ENCODE data around the gene SRGAP2B. TPM values are rescaled to one million over a fixed set of nuclear protein-coding genes. Genes with fewer than 3 reads are reported as not detected.
"Not testable (repeated sequence)": the region's sequence is repeated elsewhere in the genome, so short reads cannot be mapped to it uniquely, and the experiment has no call there.

SRGAP2B gene
- total and polyA plus RNA-seq, 2 donors from 2014 or later, result 9.3 to 38.4 TPM

- H3K9me3 ChIP-seq (ENCODE audit: control insufficient read depth in 2 of 3, insufficient read depth in 1 of 3, low read length in 3 of 3); H3K4me3 ChIP-seq (ENCODE audit: low read length in 3 of 3); DNase-seq; H3K4me1 ChIP-seq (ENCODE audit: control insufficient read depth in 2 of 3, insufficient read depth in 2 of 3, low read depth in 1 of 3, low read length in 3 of 3); H3K36me3 ChIP-seq (ENCODE audit: control insufficient read depth in 2 of 3, insufficient read depth in 3 of 3, low read length in 3 of 3); FAIRE-seq; H3K27me3 ChIP-seq (ENCODE audit: control insufficient read depth, insufficient read depth, low read length); intact Hi-C loops (cut with DNase I); H3K9ac ChIP-seq (ENCODE audit: low read length in 3 of 3); H3K27ac ChIP-seq (ENCODE audit: low read depth in 2 of 2, low read length in 2 of 2): not testable (repeated sequence)
These were observed 128.6 kb downstream of the SRGAP2B start for GRCh38 chr1:144966488-144966887.

- H3K4me1 ChIP-seq (ENCODE audit: control insufficient read depth in 2 of 3, insufficient read depth in 2 of 3, low read depth in 1 of 3, low read length in 3 of 3); H3K27me3 ChIP-seq (ENCODE audit: control insufficient read depth, insufficient read depth, low read length); H3K9me3 ChIP-seq (ENCODE audit: control insufficient read depth in 2 of 3, insufficient read depth in 1 of 3, low read length in 3 of 3); FAIRE-seq; H3K4me3 ChIP-seq (ENCODE audit: low read length in 3 of 3); H3K36me3 ChIP-seq (ENCODE audit: control insufficient read depth in 2 of 3, insufficient read depth in 3 of 3, low read length in 3 of 3); H3K9ac ChIP-seq (ENCODE audit: low read length in 3 of 3); intact Hi-C loops (cut with DNase I); H3K27ac ChIP-seq (ENCODE audit: low read depth in 2 of 2, low read length in 2 of 2): not testable (repeated sequence)
- peak in 1 of 5 donors; percentile 9 for DNase-seq
These were observed 130.4 kb downstream of the SRGAP2B start for GRCh38 chr1:144964765-144965164.

GRCh38 chr1:144964186-144964585 is 130.9 kb downstream of the SRGAP2B start:
- not testable (repeated sequence) for H3K27ac ChIP-seq (ENCODE audit: low read depth in 2 of 2, low read length in 2 of 2); H3K4me3 ChIP-seq (ENCODE audit: low read length in 3 of 3); FAIRE-seq

GRCh38 chr1:144963571-144963970 is 131.6 kb downstream of the SRGAP2B start:
- H3K4me1 ChIP-seq (ENCODE audit: control insufficient read depth in 2 of 3, insufficient read depth in 2 of 3, low read depth in 1 of 3, low read length in 3 of 3); intact Hi-C loops (cut with DNase I); H3K27me3 ChIP-seq (ENCODE audit: control insufficient read depth, insufficient read depth, low read length); H3K4me3 ChIP-seq (ENCODE audit: low read length in 3 of 3); FAIRE-seq; H3K9me3 ChIP-seq (ENCODE audit: control insufficient read depth in 2 of 3, insufficient read depth in 1 of 3, low read length in 3 of 3); H3K27ac ChIP-seq (ENCODE audit: low read depth in 2 of 2, low read length in 2 of 2); H3K36me3 ChIP-seq (ENCODE audit: control insufficient read depth in 2 of 3, insufficient read depth in 3 of 3, low read length in 3 of 3); DNase-seq; H3K9ac ChIP-seq (ENCODE audit: low read length in 3 of 3): not testable (repeated sequence)

More at GRCh38 chr1:144964186-144964585, 130.9 kb downstream of the SRGAP2B start:
- H3K36me3 ChIP-seq (ENCODE audit: control insufficient read depth in 2 of 3, insufficient read depth in 3 of 3, low read length in 3 of 3); H3K4me1 ChIP-seq (ENCODE audit: control insufficient read depth in 2 of 3, insufficient read depth in 2 of 3, low read depth in 1 of 3, low read length in 3 of 3); intact Hi-C loops (cut with DNase I); H3K9me3 ChIP-seq (ENCODE audit: control insufficient read depth in 2 of 3, insufficient read depth in 1 of 3, low read length in 3 of 3); DNase-seq; H3K9ac ChIP-seq (ENCODE audit: low read length in 3 of 3); H3K27me3 ChIP-seq (ENCODE audit: control insufficient read depth, insufficient read depth, low read length): not testable (repeated sequence)

GRCh38 chr1:144961604-144962583 is 133.2 kb downstream of the SRGAP2B start:
- H3K9me3 ChIP-seq (ENCODE audit: control insufficient read depth in 2 of 3, insufficient read depth in 1 of 3, low read length in 3 of 3); H3K4me3 ChIP-seq (ENCODE audit: low read length in 3 of 3); intact Hi-C loops (cut with DNase I); H3K4me1 ChIP-seq (ENCODE audit: control insufficient read depth in 2 of 3, insufficient read depth in 2 of 3, low read depth in 1 of 3, low read length in 3 of 3); H3K36me3 ChIP-seq (ENCODE audit: control insufficient read depth in 2 of 3, insufficient read depth in 3 of 3, low read length in 3 of 3); H3K27ac ChIP-seq (ENCODE audit: low read depth in 2 of 2, low read length in 2 of 2); H3K9ac ChIP-seq (ENCODE audit: low read length in 3 of 3); FAIRE-seq; DNase-seq; H3K27me3 ChIP-seq (ENCODE audit: control insufficient read depth, insufficient read depth, low read length): not testable (repeated sequence)

- not testable (repeated sequence) for H3K27me3 ChIP-seq (ENCODE audit: control insufficient read depth, insufficient read depth, low read length); FAIRE-seq
These were observed 134.1 kb downstream of the SRGAP2B start for GRCh38 chr1:144960929-144961488.

GRCh38 chr1:144948390-144948789 is 146.7 kb downstream of the SRGAP2B start:
- intact Hi-C loops (cut with DNase I); H3K27me3 ChIP-seq (ENCODE audit: control insufficient read depth, insufficient read depth, low read length); H3K4me1 ChIP-seq (ENCODE audit: control insufficient read depth in 2 of 3, insufficient read depth in 2 of 3, low read depth in 1 of 3, low read length in 3 of 3); H3K9ac ChIP-seq (ENCODE audit: low read length in 3 of 3); H3K4me3 ChIP-seq (ENCODE audit: low read length in 3 of 3); H3K27ac ChIP-seq (ENCODE audit: low read depth in 2 of 2, low read length in 2 of 2); FAIRE-seq; H3K9me3 ChIP-seq (ENCODE audit: control insufficient read depth in 2 of 3, insufficient read depth in 1 of 3, low read length in 3 of 3); H3K36me3 ChIP-seq (ENCODE audit: control insufficient read depth in 2 of 3, insufficient read depth in 3 of 3, low read length in 3 of 3); DNase-seq: not testable (repeated sequence)

More at GRCh38 chr1:144960929-144961488, 134.1 kb downstream of the SRGAP2B start:
- H3K27ac ChIP-seq (ENCODE audit: low read depth in 2 of 2, low read length in 2 of 2); H3K9me3 ChIP-seq (ENCODE audit: control insufficient read depth in 2 of 3, insufficient read depth in 1 of 3, low read length in 3 of 3); H3K4me1 ChIP-seq (ENCODE audit: control insufficient read depth in 2 of 3, insufficient read depth in 2 of 3, low read depth in 1 of 3, low read length in 3 of 3); H3K4me3 ChIP-seq (ENCODE audit: low read length in 3 of 3); H3K9ac ChIP-seq (ENCODE audit: low read length in 3 of 3); DNase-seq; H3K36me3 ChIP-seq (ENCODE audit: control insufficient read depth in 2 of 3, insufficient read depth in 3 of 3, low read length in 3 of 3); intact Hi-C loops (cut with DNase I): not testable (repeated sequence)

- H3K27me3 ChIP-seq (ENCODE audit: control insufficient read depth, insufficient read depth, low read length); H3K36me3 ChIP-seq (ENCODE audit: control insufficient read depth in 2 of 3, insufficient read depth in 3 of 3, low read length in 3 of 3); H3K9me3 ChIP-seq (ENCODE audit: control insufficient read depth in 2 of 3, insufficient read depth in 1 of 3, low read length in 3 of 3); FAIRE-seq; H3K9ac ChIP-seq (ENCODE audit: low read length in 3 of 3); H3K4me3 ChIP-seq (ENCODE audit: low read length in 3 of 3); intact Hi-C loops (cut with DNase I); H3K27ac ChIP-seq (ENCODE audit: low read depth in 2 of 2, low read length in 2 of 2); DNase-seq; H3K4me1 ChIP-seq (ENCODE audit: control insufficient read depth in 2 of 3, insufficient read depth in 2 of 3, low read depth in 1 of 3, low read length in 3 of 3): not testable (repeated sequence)
These were observed 147.6 kb downstream of the SRGAP2B start for GRCh38 chr1:144947495-144947894.

All from kidney (tissue), 11 donors.